SK-N-MC (cell line): Measurements from ENCODE around the gene ABR.

ENCODE experiments used
- DNase-seq: peaks from one replicate; pipeline ENCODE4 v3.0.0-alpha.2; 2011; ENCODE audit warnings: low read depth, low spot score
- H3K27ac ChIP-seq: fragments of 200-600 bp; sonication (generic); 2 replicates; pipeline ENCODE4 v1.5.1; 2016; ENCODE audit warnings: mixed run types
- H3K36me3 ChIP-seq: fragments of 200-600 bp; sonication (generic); 2 replicates; pipeline ENCODE4 v1.6.1; 2017; ENCODE audit warnings: antibody characterized with exemption, low read length, mixed read lengths; ENCODE audit not compliant: insufficient read depth
- H3K4me3 ChIP-seq: fragments of 200-600 bp; sonication (generic); 2 replicates; pipeline ENCODE4 v1.5.1; 2016
- H3K9ac ChIP-seq: fragments of 200-600 bp; sonication (generic); 2 replicates; pipeline ENCODE4 v1.8.0; 2017; ENCODE audit warnings: mixed run types, mixed read lengths; ENCODE audit not compliant: insufficient read length
- H3K9me3 ChIP-seq: fragments of 200-600 bp; sonication (generic); 2 replicates; pipeline ENCODE4 v1.6.1; 2017; ENCODE audit warnings: low read depth, mild to moderate bottlenecking, antibody characterized with exemption, low read length, moderate library complexity, mixed read lengths
- EZH2 ChIP-seq: fragments of 200-600 bp; sonication (generic); IDR thresholded peaks from one replicate; pipeline ENCODE4 v1.6.1; 2017; ENCODE audit warnings: antibody characterized with exemption
- FOXP2 ChIP-seq: optimal IDR thresholded peaks from 2 replicates; pipeline ENCODE3; 2011; ENCODE audit warnings: mild to moderate bottlenecking, moderate library complexity; ENCODE audit not compliant: insufficient read depth; ENCODE audit errors: extremely low read length, control extremely low read depth
- POLR2AphosphoS5 ChIP-seq: IDR thresholded peaks from 2 replicates; pipeline ENCODE4 v1.6.1; 2012; ENCODE audit warnings: mild to moderate bottlenecking, low read depth, low read length, borderline replicate concordance

ABR gene

GRCh38 chr17:954431-955164 lies 225.2 kb downstream of the ABR start:
- DNase-seq = no peak
- H3K9me3 ChIP-seq = no peaks in the 10 kb centered on the region
- no peak overlapping the region for H3K9ac ChIP-seq
- TF ChIP-seq POLR2AphosphoS5 (no peak), EZH2 (no peak), FOXP2 (no peak)
- H3K27ac ChIP-seq = peak overlapping the region; percentile 57; the same call in 1 of the 2 replicates
- H3K4me3 ChIP-seq = no peak overlapping the region
- H3K36me3 ChIP-seq = no peaks in the 10 kb centered on the region

- Histone ChIP-seq H3K27ac (no peak overlapping the region), H3K9ac (no peak overlapping the region), H3K36me3 (no peaks in the 10 kb centered on the region), H3K4me3 (no peak overlapping the region), H3K9me3 (no peaks in the 10 kb centered on the region)
- no peak for DNase-seq
- TF ChIP-seq POLR2AphosphoS5 (no peak), EZH2 (no peak), FOXP2 (no peak)
Observed at GRCh38 chr17:953767-954166, 226.0 kb downstream of the ABR start.
